Pancreas (tissue), 10 donors: ENCODE results near the gene HACD3. TPM values are rescaled to one million over a fixed set of nuclear protein-coding genes. Genes with fewer than 3 reads are reported as not detected.

Experiments
- ATAC-seq, 4 donors: fragments of 200-7000 bp; cut with Tn5 transposase; one replicate each; pipeline versions ENCODE4 v1.8.0 to v1.9.1; 2020; ENCODE audit warnings: mild to moderate bottlenecking in 4 of 4, moderate library complexity in 4 of 4
- DNase-seq, 6 donors: peaks; one replicate each; pipeline ENCODE4 v3.0.0-alpha.2; 2020
- FAIRE-seq: peaks from 2 replicates; lab custom pipeline; 2012; peaks lifted over from hg19 to GRCh38; lab: Jason Lieb, UNC
- H3K27ac ChIP-seq, 4 donors: fragments of 200-600 bp; sonication (generic); 1 replicate in 3 of 4; 2 replicates in 1 of 4; pipeline versions ENCODE4 v1.5.0 to v1.8.0; 2020
- H3K27me3 ChIP-seq, 4 donors: fragments of 200-600 bp; one replicate each; pipeline ENCODE4 v1.8.0; 2021
- H3K36me3 ChIP-seq, 3 donors: fragments of 200-600 bp; sonication (generic) in 1 of 3; one replicate each; pipeline versions ENCODE4 v1.5.0 to v1.8.0; 2020 to 2021
- H3K4me1 ChIP-seq, 3 donors: fragments of 200-600 bp; one replicate each; pipeline ENCODE4 v1.8.0; 2021
- H3K4me3 ChIP-seq, 4 donors: fragments of 200-600 bp; sonication (generic) in 2 of 4; one replicate each; pipeline versions ENCODE4 v1.5.0 to v1.8.0; 2020 to 2021
- H3K9me3 ChIP-seq, 4 donors: fragments of 200-600 bp; one replicate each; pipeline ENCODE4 v1.8.0; 2021
- CTCF ChIP-seq, 4 donors: fragments of 200-600 bp; sonication (generic) in 3 of 4; IDR thresholded peaks; one replicate each; pipeline versions ENCODE4 v1.5.0 to v1.8.0; 2021; ENCODE audit warnings: antibody characterized with exemption in 4 of 4
- WGBS, 2 donors: extraction: QIAGEN DNeasy Blood & Tissue Kit; methylation state at CpG; one replicate each; pipeline ENCODE4 v1.1.7; 2013; 5-methylcytosine and 5-hydroxymethylcytosine counted together
- intact Hi-C, 3 donors: fragments of 100-400 bp; cut with DNase I; formaldehyde crosslinking; loops; one replicate each; pipeline versions ENCODE4 v1.11.1 to v1.14.2; 2022
- polyA plus RNA-seq, 2 donors: library from polyadenylated mRNA; stranded (reverse); fragments of 200-250 nt; gene quantifications; one replicate each; pipeline ENCODE4 v1.2.3, GENCODE V29; 2013
- total RNA-seq, 6 donors: library from RNA; stranded (reverse); fragmentation: NEBNext Ultra II Directional in 4 of 6; extraction: Animal tissue kit (Norgen Biotek cat#: 25700) in 4 of 6; gene quantifications; one replicate each; pipeline versions ENCODE4 v1.2.1 to v1.2.4, GENCODE V29; 2021 to 2023
- donor health status: healthy with polysubstance abuse.
- donor health status: DM: no; HTN: no; CAD: no; lungs with moderate emphysema.
- donor health status: DM: no; HTN: no; CAD: no.
- donor health status: control.
- donor health status: control.
- donor health status: Bipolar disorder and iron deficiency.
- donor health status: DM: yes; HTN: yes; CAD: no.
- donor health status: DM: no; HTN: no; CAD: no.
- donor health status: DM: no; HTN: no; CAD: no.
- donor health status: DM: yes; HTN: yes; CAD: no.

Gene HACD3
- total and polyA plus RNA-seq, 8 donors, result 4.9 to 28.8 (median 17.7) TPM

GRCh38 chr15:65587094-65587493, 56.8 kb downstream of the HACD3 start:
- no peak for FAIRE-seq
- ATAC-seq, result no peak
- no peaks in the 10 kb centered on the region for H3K9me3 ChIP-seq
- H3K4me1 ChIP-seq, result peaks cover 0 to 6% (median 0%) of the 10 kb centered on the region in 3 donors
- peaks cover 0 to 9% (median 5%) of the 10 kb centered on the region in 3 donors for H3K36me3 ChIP-seq
- H3K27me3 ChIP-seq, result no peaks in the 10 kb centered on the region
- no peak for DNase-seq
- intact Hi-C loops, result no loop called here
- no peak overlapping the region for H3K27ac ChIP-seq
- no peak for TF ChIP-seq CTCF (IDR thresholded peaks at IDR 0.05)
- 93 to 100% methylated on average over 1 of the region's 1 CpG for WGBS, 2 donors
- no peak overlapping the region for H3K4me3 ChIP-seq

- no peak overlapping the region for H3K4me3 ChIP-seq
- H3K27ac ChIP-seq, result no peak overlapping the region
- ATAC-seq, result no peak
- FAIRE-seq, result no peak
- peaks cover 0 to 57% (median 16%) of the 10 kb centered on the region in 3 donors for H3K36me3 ChIP-seq
- no peaks in the 10 kb centered on the region for H3K27me3 ChIP-seq
- WGBS, 2 donors, result 67 to 81% methylated on average over 3 of the region's 3 CpGs
- no peak for TF ChIP-seq CTCF (IDR thresholded peaks at IDR 0.05)
- intact Hi-C loops, result no loop called here
- DNase-seq, result no peak
- no peaks in the 10 kb centered on the region for H3K4me1 ChIP-seq
- no peaks in the 10 kb centered on the region for H3K9me3 ChIP-seq
These were observed 65.7 kb downstream of the HACD3 start for GRCh38 chr15:65595960-65596359.

GRCh38 chr15:65598468-65598867, 68.2 kb downstream of the HACD3 start:
- WGBS, 2 donors, result 92 to 95% methylated on average over 2 of the region's 2 CpGs
- TF ChIP-seq CTCF (IDR thresholded peaks at IDR 0.05), result no peak
- no peak overlapping the region for H3K27ac ChIP-seq
- H3K27me3 ChIP-seq, result no peaks in the 10 kb centered on the region
- H3K9me3 ChIP-seq, result no peaks in the 10 kb centered on the region
- ATAC-seq (no peak), DNase-seq (no peak), FAIRE-seq (no peak)
- peaks cover 0 to 42% (median under 1%) of the 10 kb centered on the region in 3 donors for H3K36me3 ChIP-seq
- no peak overlapping the region for H3K4me3 ChIP-seq
- no peaks in the 10 kb centered on the region for H3K4me1 ChIP-seq
- intact Hi-C loops, result no loop called here

GRCh38 chr15:65599677-65600076, 69.4 kb downstream of the HACD3 start:
- Histone ChIP-seq H3K27me3 (no peaks in the 10 kb centered on the region), H3K36me3 (peaks cover 0 to 40% (median 0%) of the 10 kb centered on the region in 3 donors), H3K9me3 (no peaks in the 10 kb centered on the region), H3K4me3 (no peak overlapping the region), H3K27ac (no peak overlapping the region), H3K4me1 (no peaks in the 10 kb centered on the region)
- WGBS, 2 donors, result 95 to 96% methylated on average over 5 of the region's 5 CpGs
- no peak for TF ChIP-seq CTCF (IDR thresholded peaks at IDR 0.05)
- ATAC-seq (no peak), DNase-seq (no peak), FAIRE-seq (no peak)
- intact Hi-C loops, result no loop called here

GRCh38 chr15:65603134-65603533, 72.9 kb downstream of the HACD3 start:
- Histone ChIP-seq H3K27ac (no peak overlapping the region), H3K4me3 (no peak overlapping the region), H3K36me3 (peaks cover 0 to 24% (median 0%) of the 10 kb centered on the region in 3 donors), H3K27me3 (no peaks in the 10 kb centered on the region), H3K4me1 (no peaks in the 10 kb centered on the region), H3K9me3 (no peaks in the 10 kb centered on the region)
- FAIRE-seq, result no peak
- intact Hi-C loops, result no loop called here
- TF ChIP-seq CTCF (IDR thresholded peaks at IDR 0.05), result no peak
- ATAC-seq, result no peak
- 70 to 79% methylated on average over 2 of the region's 2 CpGs for WGBS, 2 donors
- DNase-seq, result no peak
